SK-N-SH (cell line): ENCODE results near the gene CPT1B. TPM values are rescaled to one million over a fixed set of nuclear protein-coding genes. Genes with fewer than 3 reads are reported as not detected.

Experiments used
- CTCF ChIA-PET: fragments of 300-600, 350-600 bp; formaldehyde crosslinking; extraction: SDS; loops from one replicate; lab custom pipeline; 2021; lab: Yijun Ruan, JAX
- POLR2A ChIA-PET: fragments of 350-600 bp; sonication (Branson Sonifier 250); formaldehyde crosslinking; extraction: SDS; loops from one replicate; lab custom pipeline; 2020; ENCODE audit warnings: antibody characterized with exemption, inconsistent platforms; lab: Yijun Ruan, JAX
- DNase-seq: peaks from one replicate; pipeline ENCODE4 v3.0.0; 2012
- H2AFZ ChIP-seq: fragments of 200-600 bp; sonication (generic); 2 replicates; pipeline ENCODE4 v1.8.1; 2016; ENCODE audit warnings: antibody characterized with exemption, mild to moderate bottlenecking, low read depth
- H3F3A ChIP-seq: fragments of 200-600 bp; sonication (generic); replicated peaks from 2 replicates; pipeline ENCODE3; 2016; ENCODE audit warnings: antibody characterized with exemption, mild to moderate bottlenecking; ENCODE audit not compliant: insufficient read depth
- H3K27ac ChIP-seq, 2 experiments: fragments of 200-500 bp in 1 of 2; fragments of 200-600 bp in 1 of 2; sonication (Bioruptor generic) in 1 of 2; sonication (generic), shearing (Covaris generic) in 1 of 2; 2 replicates each; pipeline versions ENCODE4 v1.5.1 to v1.6.1; 2014 to 2016; ENCODE audit warnings: low read depth in 2 of 2, inconsistent platforms in 1 of 2, low read length in 1 of 2, mild to moderate bottlenecking in 1 of 2, mixed read lengths in 1 of 2
- H3K27me3 ChIP-seq: fragments of 200-600 bp; sonication (generic), shearing (Covaris generic); 2 replicates; pipeline ENCODE4 v1.6.1; 2016; ENCODE audit warnings: mixed run types; ENCODE audit not compliant: insufficient read depth
- H3K36me3 ChIP-seq, 2 experiments: fragments of 200-500 bp in 1 of 2; fragments of 200-600 bp in 1 of 2; sonication (Bioruptor generic) in 1 of 2; sonication (generic) in 1 of 2; replicated peaks in 1 of 2; 2 replicates each; pipeline versions ENCODE3 to v1.5.1; 2014 to 2016; ENCODE audit warnings: low read length in 1 of 2, mild to moderate bottlenecking in 1 of 2; ENCODE audit not compliant: insufficient read depth in 2 of 2, control insufficient read depth in 1 of 2
- H3K4me1 ChIP-seq, 2 experiments: fragments of 200-500 bp in 1 of 2; fragments of 200-600 bp in 1 of 2; sonication (Bioruptor generic) in 1 of 2; sonication (generic), shearing (Covaris generic) in 1 of 2; 2 replicates each; pipeline versions ENCODE4 v1.5.1 to v1.6.1; 2014 to 2016; ENCODE audit warnings: low read depth in 1 of 2, low read length in 1 of 2, mixed run types in 1 of 2; ENCODE audit not compliant: insufficient read depth in 2 of 2, control insufficient read depth in 1 of 2
- H3K4me2 ChIP-seq: fragments of 200-600 bp; sonication (generic), shearing (Covaris generic); 2 replicates; pipeline ENCODE4 v1.6.1; 2017; ENCODE audit warnings: mixed run types
- H3K4me3 ChIP-seq, 2 experiments: fragments of 200-500 bp in 1 of 2; fragments of 200-600 bp in 1 of 2; sonication (Bioruptor generic) in 1 of 2; sonication (generic), shearing (Covaris generic) in 1 of 2; 2 replicates each; pipeline versions ENCODE4 v1.5.1 to v1.8.1; 2014 to 2016; ENCODE audit warnings: low read depth in 2 of 2, inconsistent platforms in 1 of 2, low read length in 1 of 2, mild to moderate bottlenecking in 1 of 2, mixed read lengths in 1 of 2, moderate library complexity in 1 of 2
- H3K79me2 ChIP-seq: fragments of 200-600 bp; sonication (generic); 2 replicates; pipeline ENCODE4 v1.8.1; 2017; ENCODE audit warnings: mild to moderate bottlenecking; ENCODE audit not compliant: insufficient read depth
- H3K9ac ChIP-seq: fragments of 200-600 bp; sonication (generic); 2 replicates; pipeline ENCODE4 v1.6.1; 2017; ENCODE audit warnings: mixed run types
- H3K9me2 ChIP-seq: fragments of 200-600 bp; sonication (generic); 2 replicates; pipeline ENCODE4 v1.6.1; 2017; ENCODE audit warnings: mixed run types
- H3K9me3 ChIP-seq: fragments of 200-600 bp; sonication (generic); 2 replicates; pipeline ENCODE4 v1.6.1; 2017; ENCODE audit warnings: mixed run types, mild to moderate bottlenecking, moderate library complexity
- H4K20me1 ChIP-seq: fragments of 200-600 bp; sonication (generic); 2 replicates; pipeline ENCODE4 v1.6.1; 2017; ENCODE audit warnings: mild to moderate bottlenecking, mixed run types; ENCODE audit not compliant: insufficient read depth
- EP300 ChIP-seq, 2 experiments: IDR thresholded peaks; 2 replicates each; pipeline versions ENCODE4 v1.4.0 to v1.6.1; 2012; ENCODE audit warnings: borderline replicate concordance in 1 of 2, low read depth in 1 of 2, low read length in 1 of 2
- FOSL2 ChIP-seq: IDR thresholded peaks from 2 replicates; pipeline ENCODE4 v1.4.0; 2012; ENCODE audit warnings: low read depth, mild to moderate bottlenecking, moderate library complexity, borderline replicate concordance
- FOXJ3 ChIP-seq: sonication (generic); formaldehyde crosslinking; IDR thresholded peaks from 2 replicates; pipeline ENCODE4 v1.5.1; 2020; ENCODE audit warnings: mild to moderate bottlenecking, missing genetic modification reagents
- FOXM1 ChIP-seq: IDR thresholded peaks from 2 replicates; pipeline ENCODE4 v1.4.0; 2012; ENCODE audit warnings: low read depth, mild to moderate bottlenecking
- GABPA ChIP-seq: IDR thresholded peaks from 2 replicates; pipeline ENCODE4 v1.4.0; 2012; ENCODE audit warnings: low read depth, mild to moderate bottlenecking
- IRF3 ChIP-seq: fragments of 150-350 bp; IDR thresholded peaks from 2 replicates; pipeline ENCODE4 v1.6.1; 2016; ENCODE audit warnings: mild to moderate bottlenecking, low read depth, low read length
- JUND ChIP-seq: IDR thresholded peaks from 2 replicates; pipeline ENCODE4 v1.4.0; 2012
- MEF2A ChIP-seq: IDR thresholded peaks from 2 replicates; pipeline ENCODE4 v1.4.0; 2012; ENCODE audit warnings: low read depth, borderline replicate concordance
- MXI1 ChIP-seq: IDR thresholded peaks from 2 replicates; pipeline ENCODE4 v1.6.1; 2012; ENCODE audit warnings: mild to moderate bottlenecking, low read depth, low read length, improper control_type of control experiment
- POLR2AphosphoS5 ChIP-seq: IDR thresholded peaks from 2 replicates; pipeline ENCODE4 v1.6.1; 2012; ENCODE audit warnings: low read depth, low read length
- RAD21 ChIP-seq: IDR thresholded peaks from 2 replicates; pipeline ENCODE4 v1.6.1; 2012; ENCODE audit warnings: mild to moderate bottlenecking, low read length
- TEAD4 ChIP-seq: IDR thresholded peaks from 2 replicates; pipeline ENCODE4 v1.4.0; 2012; ENCODE audit warnings: mild to moderate bottlenecking, borderline replicate concordance; ENCODE audit not compliant: insufficient read depth
- YY1 ChIP-seq: IDR thresholded peaks from 2 replicates; pipeline ENCODE4 v1.4.0; 2012; ENCODE audit warnings: low read depth, mild to moderate bottlenecking
- WGBS: methylation state at CpG from one replicate; pipeline ENCODE4 v1.1.6; 2017; ENCODE audit warnings: low lambda C conversion rate; 5-methylcytosine and 5-hydroxymethylcytosine counted together
- polyA plus RNA-seq, 3 experiments: library from polyadenylated mRNA; depleted of rRNA; stranded (reverse); fragments of >200 nt; gene quantifications; 2 replicates each; pipeline ENCODE4 v1.2.3, GENCODE V29; 2012
- TF ChIP-seq, protein P1 (sequence below): fragments of 150-350 bp; IDR thresholded peaks from 2 replicates; pipeline ENCODE4 v1.6.1; 2017; ENCODE audit warnings: antibody characterized with exemption, low read length, low read depth, borderline replicate concordance
- TF ChIP-seq, protein P2 (sequence below): IDR thresholded peaks from 2 replicates; pipeline ENCODE4 v1.4.0; 2012; ENCODE audit warnings: low read depth, borderline replicate concordance
- TF ChIP-seq, protein P3 (sequence below): IDR thresholded peaks from 2 replicates; pipeline ENCODE4 v1.6.1; 2012; ENCODE audit warnings: mild to moderate bottlenecking, low read depth, low read length, moderate library complexity
- TF ChIP-seq, protein P4 (sequence below): IDR thresholded peaks from 2 replicates; pipeline ENCODE4 v1.4.0; 2012; ENCODE audit warnings: low read depth
- TF ChIP-seq, protein P5 (sequence below): IDR thresholded peaks from 2 replicates; pipeline ENCODE4 v1.4.0; 2012; ENCODE audit warnings: low read depth, borderline replicate concordance

Gene CPT1B
- polyA plus RNA-seq, 1 of the 3 experiments (the other 2 are of a cell fraction): 33.2 TPM

GRCh38 chr22:50606946-50607658 is 28.9 kb upstream of the CPT1B start:
- DNase-seq: no peak
- Histone ChIP-seq H2AFZ (no peak overlapping the region), H3K4me1 (peaks cover 0 to 2% of the 10 kb centered on the region in 2 experiments; a peak in 1 of 4 replicates), H4K20me1 (no peaks in the 10 kb centered on the region), H3K9ac (no peak overlapping the region), H3K27ac (no peak overlapping the region), H3F3A (no peaks in the 10 kb centered on the region), H3K9me3 (no peaks in the 10 kb centered on the region), H3K4me2 (no peak overlapping the region), H3K27me3 (no peaks in the 10 kb centered on the region), H3K9me2 (no peaks in the 10 kb centered on the region), H3K4me3 (no peak overlapping the region), H3K79me2 (no peaks in the 10 kb centered on the region), H3K36me3 (no peaks in the 10 kb centered on the region)
- 79% methylated on average over 10 of the region's 18 CpGs for WGBS
- ChIA-PET POLR2A (interaction anchor here (1.2 kb wide), 1 partner anchor 28 kb away, joined by 3 read pairs; no protein-coding TSS in a partner anchor), CTCF (interaction anchor here (1.9 kb wide), 1 partner anchor 14 kb away, joined by 12 read pairs; no protein-coding TSS in a partner anchor)
- TF ChIP-seq RAD21 (no peak), FOXM1 (no peak), TEAD4 (no peak), JUND (no peak), MXI1 (no peak), YY1 (no peak), GABPA (no peak), POLR2AphosphoS5 (no peak), FOXJ3 (CRISPR knock-in tag) (no peak), MEF2A (no peak), FOSL2 (no peak), IRF3 (no peak), EP300 (IDR thresholded peaks at IDR 0.05; ENCODE audit: borderline replicate concordance in 1 of 2, low read depth in 1 of 2, low read length in 1 of 2) (no peak)
- TF ChIP-seq, protein P1, sequence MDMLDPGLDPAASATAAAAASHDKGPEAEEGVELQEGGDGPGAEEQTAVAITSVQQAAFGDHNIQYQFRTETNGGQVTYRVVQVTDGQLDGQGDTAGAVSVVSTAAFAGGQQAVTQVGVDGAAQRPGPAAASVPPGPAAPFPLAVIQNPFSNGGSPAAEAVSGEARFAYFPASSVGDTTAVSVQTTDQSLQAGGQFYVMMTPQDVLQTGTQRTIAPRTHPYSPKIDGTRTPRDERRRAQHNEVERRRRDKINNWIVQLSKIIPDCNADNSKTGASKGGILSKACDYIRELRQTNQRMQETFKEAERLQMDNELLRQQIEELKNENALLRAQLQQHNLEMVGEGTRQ: no peak
- TF ChIP-seq, protein P2, sequence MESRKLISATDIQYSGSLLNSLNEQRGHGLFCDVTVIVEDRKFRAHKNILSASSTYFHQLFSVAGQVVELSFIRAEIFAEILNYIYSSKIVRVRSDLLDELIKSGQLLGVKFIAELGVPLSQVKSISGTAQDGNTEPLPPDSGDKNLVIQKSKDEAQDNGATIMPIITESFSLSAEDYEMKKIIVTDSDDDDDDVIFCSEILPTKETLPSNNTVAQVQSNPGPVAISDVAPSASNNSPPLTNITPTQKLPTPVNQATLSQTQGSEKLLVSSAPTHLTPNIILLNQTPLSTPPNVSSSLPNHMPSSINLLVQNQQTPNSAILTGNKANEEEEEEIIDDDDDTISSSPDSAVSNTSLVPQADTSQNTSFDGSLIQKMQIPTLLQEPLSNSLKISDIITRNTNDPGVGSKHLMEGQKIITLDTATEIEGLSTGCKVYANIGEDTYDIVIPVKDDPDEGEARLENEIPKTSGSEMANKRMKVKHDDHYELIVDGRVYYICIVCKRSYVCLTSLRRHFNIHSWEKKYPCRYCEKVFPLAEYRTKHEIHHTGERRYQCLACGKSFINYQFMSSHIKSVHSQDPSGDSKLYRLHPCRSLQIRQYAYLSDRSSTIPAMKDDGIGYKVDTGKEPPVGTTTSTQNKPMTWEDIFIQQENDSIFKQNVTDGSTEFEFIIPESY: no peak
- TF ChIP-seq, protein P3, sequence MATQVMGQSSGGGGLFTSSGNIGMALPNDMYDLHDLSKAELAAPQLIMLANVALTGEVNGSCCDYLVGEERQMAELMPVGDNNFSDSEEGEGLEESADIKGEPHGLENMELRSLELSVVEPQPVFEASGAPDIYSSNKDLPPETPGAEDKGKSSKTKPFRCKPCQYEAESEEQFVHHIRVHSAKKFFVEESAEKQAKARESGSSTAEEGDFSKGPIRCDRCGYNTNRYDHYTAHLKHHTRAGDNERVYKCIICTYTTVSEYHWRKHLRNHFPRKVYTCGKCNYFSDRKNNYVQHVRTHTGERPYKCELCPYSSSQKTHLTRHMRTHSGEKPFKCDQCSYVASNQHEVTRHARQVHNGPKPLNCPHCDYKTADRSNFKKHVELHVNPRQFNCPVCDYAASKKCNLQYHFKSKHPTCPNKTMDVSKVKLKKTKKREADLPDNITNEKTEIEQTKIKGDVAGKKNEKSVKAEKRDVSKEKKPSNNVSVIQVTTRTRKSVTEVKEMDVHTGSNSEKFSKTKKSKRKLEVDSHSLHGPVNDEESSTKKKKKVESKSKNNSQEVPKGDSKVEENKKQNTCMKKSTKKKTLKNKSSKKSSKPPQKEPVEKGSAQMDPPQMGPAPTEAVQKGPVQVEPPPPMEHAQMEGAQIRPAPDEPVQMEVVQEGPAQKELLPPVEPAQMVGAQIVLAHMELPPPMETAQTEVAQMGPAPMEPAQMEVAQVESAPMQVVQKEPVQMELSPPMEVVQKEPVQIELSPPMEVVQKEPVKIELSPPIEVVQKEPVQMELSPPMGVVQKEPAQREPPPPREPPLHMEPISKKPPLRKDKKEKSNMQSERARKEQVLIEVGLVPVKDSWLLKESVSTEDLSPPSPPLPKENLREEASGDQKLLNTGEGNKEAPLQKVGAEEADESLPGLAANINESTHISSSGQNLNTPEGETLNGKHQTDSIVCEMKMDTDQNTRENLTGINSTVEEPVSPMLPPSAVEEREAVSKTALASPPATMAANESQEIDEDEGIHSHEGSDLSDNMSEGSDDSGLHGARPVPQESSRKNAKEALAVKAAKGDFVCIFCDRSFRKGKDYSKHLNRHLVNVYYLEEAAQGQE: no peak
- TF ChIP-seq, protein P4, sequence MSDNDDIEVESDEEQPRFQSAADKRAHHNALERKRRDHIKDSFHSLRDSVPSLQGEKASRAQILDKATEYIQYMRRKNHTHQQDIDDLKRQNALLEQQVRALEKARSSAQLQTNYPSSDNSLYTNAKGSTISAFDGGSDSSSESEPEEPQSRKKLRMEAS: no peak
- TF ChIP-seq, protein P5, sequence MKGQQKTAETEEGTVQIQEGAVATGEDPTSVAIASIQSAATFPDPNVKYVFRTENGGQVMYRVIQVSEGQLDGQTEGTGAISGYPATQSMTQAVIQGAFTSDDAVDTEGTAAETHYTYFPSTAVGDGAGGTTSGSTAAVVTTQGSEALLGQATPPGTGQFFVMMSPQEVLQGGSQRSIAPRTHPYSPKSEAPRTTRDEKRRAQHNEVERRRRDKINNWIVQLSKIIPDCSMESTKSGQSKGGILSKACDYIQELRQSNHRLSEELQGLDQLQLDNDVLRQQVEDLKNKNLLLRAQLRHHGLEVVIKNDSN: no peak
